Activated naive CD4-positive, alpha-beta T cell treated with Interleukin-2 at 50 U/mL for 16 hours (primary cell): Measurements from ENCODE around the gene MPV17L.
"Not testable (repeated sequence)": the region's sequence is repeated elsewhere in the genome, so short reads cannot be mapped to it uniquely, and the experiment has no call there.

ENCODE experiments used
- DNase-seq: peaks from one replicate; pipeline ENCODE4 v3.0.0-alpha.2; 2020

The MPV17L gene

DNA sequence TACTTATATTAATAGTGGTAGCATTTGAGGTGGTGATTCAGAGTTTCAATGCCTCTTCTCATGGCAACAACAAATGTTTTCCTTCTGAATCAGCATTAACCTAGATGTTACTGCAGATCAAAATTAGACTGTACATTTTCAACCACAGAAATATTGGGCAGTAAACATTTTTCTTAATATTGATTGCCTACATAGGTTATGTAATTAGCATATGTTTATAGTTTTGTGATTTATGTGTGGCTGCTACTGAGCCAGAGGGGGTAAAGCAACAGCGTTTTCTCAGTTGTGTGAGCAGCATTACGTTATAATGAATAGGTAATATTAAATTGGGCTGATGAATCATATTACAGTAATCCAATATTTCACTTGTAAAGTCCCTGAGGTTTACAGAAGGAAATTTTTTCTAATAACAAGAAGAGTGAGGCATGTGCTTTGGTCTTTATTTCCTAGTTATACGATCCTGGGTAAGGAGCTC lies 20.0 kb downstream of the MPV17L start:
- no peak for DNase-seq

DNA sequence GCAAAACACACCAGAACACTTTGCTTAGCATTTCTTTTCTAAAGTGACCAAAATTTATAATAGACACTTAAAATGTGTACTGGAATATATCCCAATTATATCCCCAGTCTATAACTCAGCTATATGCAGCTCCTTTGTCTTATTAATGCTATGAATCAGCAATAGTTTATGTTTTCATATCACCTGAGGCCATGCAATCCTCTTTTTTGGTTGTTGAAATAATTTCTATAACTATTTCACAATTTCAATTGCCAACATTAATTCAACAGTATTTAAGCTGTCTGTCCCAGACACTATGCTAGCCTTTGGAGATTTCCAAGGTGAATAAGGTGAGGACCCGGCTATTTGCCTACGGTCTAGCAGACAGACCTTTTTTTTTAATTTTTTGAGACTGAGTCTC lies 21.6 kb downstream of the MPV17L start:
- no peak for DNase-seq

DNA sequence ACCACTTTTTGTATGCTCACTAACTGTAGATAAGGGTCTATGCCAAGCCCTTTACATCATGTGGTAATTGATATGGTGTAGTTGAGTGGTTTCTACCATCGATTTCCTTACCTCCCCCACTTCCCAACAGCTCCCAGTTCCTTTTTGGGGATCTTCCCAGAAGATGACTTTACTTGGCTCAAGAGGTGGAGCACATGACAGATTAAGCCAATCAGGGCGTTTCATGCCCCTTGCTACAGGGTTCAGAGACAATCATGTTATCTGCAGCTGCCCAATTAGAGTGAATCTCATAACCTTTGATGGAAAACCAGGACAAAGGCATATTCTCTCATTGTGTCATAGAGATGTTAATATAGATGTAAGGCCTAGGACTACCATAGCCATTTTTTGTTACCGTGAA lies 22.7 kb downstream of the MPV17L start:
- no peak for DNase-seq

DNA sequence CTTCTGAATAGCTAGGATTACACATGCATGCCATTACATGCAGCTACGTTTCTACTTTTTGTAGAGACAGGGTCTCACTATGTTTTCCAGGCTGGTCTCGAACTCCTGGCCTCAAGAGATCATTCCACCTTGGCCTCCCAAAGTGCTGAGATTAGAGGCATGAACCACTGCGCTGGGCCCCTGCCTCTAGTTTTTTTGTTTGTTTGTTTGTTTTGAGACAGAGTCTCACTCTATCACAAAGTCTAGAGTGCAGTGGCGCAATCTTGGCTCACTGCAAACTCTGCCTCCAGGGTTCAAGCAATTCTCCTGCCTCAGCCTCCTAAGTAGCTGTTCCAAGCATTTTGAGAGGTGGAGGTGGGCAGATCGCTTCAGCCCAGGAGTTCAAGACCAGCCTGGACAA lies 26.1 kb downstream of the MPV17L start:
- DNase-seq: not testable (repeated sequence)

DNA sequence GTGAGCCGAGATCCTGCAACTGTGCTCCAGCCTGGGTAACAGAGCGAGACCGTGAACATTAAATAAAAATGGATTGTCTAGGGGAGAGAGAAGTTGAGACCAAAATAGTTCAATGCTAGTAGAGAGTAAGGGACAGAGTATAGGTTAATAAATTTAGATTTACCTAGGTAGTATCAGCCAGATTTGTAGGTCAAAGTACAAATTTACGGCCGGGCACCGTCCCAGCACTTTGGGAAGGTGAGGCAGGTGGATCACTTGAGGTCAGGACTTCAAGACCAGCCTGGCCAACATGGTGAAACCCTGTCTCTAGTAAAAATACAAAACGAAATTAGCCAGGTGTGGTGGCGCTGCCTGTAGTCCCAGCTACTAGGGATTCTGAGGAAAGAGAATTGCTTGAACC lies 26.7 kb downstream of the MPV17L start:
- DNase-seq: no peak

DNA sequence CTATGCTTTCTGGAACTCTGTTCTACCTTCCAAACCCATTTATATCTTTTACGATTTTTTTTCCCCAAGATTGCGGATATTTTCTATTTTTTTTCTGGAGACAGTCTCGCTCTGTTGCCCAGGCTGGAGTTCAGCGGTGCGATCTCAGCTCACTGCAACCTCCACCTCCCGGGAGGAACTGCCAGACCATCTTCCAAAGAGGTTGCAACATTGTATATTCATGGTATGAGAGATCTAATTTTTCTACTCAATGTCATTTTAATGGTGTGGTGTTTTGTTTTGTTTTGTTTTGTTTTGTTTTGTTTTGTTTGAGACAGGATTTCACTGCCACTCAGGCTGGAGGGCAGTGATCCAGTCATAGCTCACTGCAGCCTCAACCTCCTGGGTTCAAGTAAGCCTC lies 30.3 kb downstream of the MPV17L start:
- no peak for DNase-seq

DNA sequence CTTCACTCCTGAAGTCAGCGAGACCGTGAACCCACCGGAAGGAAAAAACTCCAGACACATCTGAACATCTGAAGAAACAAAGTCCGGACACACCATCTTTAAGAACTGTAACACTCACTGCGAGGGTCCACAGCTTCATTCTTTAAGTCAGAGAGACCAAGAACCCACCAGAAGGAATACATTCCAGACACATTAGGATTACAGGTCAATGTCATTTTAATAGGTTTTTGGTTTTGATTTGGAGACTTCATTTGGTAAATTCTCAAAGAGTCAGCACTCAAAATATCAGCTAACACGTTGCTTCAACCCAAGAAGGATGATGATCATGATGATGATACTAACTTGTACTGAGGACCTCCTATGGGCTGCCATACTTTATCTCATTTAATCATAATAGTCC lies 31.2 kb downstream of the MPV17L start:
- no peak for DNase-seq

DNA sequence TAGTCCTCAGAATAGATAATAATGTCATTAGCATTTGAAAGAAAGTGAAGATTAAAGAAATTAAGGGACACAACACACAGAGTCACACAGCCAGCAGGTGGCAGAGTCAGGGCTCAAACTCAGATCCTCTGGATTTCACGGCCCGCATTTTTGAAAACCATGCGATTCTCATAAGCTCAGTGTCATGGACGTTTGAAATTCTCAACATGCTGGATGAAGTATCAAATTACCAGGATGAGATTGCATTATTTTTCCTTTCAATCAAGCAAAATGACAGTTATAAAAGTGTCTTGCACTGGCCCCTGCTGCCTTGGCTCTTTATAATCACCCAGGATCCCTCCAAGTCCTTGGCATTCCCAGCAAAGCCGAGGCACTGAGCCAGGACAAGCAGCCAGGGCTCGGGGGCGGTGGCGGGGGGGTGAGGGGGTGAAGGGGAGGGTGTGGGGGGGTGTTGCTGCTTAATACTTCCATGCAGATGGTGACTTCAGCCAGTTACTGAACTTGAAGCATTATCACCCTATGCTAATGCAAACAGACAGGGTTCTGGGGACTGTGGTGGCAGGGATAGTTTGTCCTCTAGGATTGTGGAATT lies 32.2 kb downstream of the MPV17L start:
- DNase-seq: peak; percentile 59

DNA sequence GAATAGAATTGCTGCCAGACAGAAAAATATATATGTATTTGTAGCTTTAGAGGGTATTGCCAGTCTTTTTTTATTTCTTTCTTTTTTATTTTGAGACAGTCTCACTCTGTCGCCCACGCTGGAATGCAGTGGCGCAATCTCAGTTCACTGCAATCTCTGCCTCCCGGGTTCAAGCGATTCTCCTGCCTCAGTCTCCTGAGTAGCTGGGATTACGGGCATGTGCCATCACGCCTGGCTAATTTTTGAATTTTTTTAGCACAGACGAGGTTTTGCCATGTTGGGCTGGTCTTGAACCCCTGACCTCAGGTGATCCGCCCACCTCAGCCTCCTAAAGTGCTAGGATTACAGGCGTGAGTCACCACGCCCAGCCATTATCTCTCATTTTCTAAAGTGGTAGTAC lies 35.3 kb downstream of the MPV17L start:
- not testable (repeated sequence) for DNase-seq

DNA sequence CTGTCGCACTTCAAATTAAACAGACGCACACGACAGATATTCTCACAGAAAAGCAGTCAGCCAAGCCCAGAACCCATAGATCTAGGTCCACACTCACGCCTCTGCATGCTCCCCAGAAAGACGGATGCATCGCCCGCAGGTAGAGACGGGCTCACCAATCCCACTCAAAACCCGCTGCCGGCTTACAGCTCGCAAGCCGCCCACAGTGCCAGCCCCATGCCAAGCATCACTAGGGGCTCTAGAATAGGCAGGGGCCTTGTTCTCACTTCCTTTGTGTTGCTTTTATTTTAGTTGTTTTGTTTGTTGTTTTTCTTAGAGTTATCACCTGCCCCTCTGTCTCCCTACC lies 38.5 kb downstream of the MPV17L start:
- no peak for DNase-seq

DNA sequence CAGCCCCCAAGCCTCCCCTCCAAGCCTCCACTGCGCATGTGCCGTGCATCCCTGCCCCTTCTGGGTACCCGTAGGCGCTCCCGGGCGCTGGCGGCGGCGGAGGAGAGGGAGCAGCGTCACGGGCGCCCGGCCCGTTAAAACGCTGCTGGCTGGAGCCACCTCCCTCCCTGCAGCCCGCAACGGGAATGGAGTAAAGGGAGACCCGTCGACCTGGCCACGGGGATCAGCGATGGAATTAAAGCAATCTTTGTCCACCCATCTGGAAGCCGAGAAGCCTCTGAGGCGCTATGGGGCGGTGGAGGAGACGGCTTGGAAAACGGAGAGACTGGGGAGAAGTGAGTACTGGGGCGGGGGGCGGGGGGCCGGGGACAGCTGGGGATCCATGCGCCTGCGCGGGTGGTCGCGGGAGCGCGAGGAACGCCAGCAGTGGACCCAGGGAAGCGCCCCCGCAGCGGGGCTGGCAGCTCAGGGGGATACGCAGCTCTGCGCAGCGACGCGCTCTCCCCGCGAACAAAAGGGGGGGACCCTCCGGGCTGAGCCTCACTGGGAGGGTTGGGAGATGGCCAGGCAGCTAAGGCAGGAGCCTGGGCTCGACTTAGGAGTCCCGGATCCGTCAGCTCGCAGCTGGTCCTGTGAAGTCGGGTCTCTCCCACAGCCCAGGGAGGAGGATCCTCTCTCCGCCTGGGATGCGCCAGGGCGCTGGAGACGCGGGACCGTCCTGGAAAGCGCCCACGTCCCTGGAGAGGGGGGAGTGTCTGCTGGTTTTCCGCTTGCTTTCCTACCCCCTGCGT lies 39.1 kb downstream of the MPV17L start, which contains the start of gene BMERB1:
Gene BMERB1 (plus strand): TSS at position 164 of the 791 bp plus-strand sequence. CDS start 66 bp downstream, at position 230.
- peak; percentile 57 for DNase-seq

DNA sequence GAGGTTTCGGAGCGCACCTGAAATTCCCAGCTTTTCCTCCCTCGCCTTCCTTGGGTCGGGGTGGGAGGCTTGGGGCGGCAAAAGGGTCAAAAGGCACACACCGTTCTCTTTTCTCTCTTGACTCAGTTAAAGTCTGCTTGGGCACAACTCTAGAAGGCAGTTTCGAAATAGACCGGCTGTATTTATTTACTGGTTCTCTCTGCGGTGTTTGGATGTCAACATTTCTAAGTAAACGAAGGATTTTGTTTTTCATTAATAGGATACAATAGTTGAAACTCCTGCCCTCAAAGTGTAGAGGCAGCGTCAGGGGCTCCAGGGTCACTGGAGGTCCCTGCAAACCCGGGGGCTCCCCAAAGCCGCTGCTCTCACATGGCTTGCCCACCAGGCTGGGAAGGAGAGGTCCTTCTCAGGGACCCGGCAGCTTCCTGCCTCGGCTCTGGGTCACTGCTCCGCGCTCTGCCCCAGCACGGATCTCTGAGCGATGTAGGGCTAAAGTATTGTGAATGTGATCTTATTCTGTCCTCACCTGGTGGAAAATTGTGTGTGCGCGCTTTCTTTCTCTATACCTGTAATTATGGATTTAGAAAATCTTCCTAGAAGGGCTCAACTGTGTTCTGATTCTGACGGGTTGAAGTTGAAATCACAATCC lies 39.8 kb downstream of the MPV17L start:
- no peak for DNase-seq

DNA sequence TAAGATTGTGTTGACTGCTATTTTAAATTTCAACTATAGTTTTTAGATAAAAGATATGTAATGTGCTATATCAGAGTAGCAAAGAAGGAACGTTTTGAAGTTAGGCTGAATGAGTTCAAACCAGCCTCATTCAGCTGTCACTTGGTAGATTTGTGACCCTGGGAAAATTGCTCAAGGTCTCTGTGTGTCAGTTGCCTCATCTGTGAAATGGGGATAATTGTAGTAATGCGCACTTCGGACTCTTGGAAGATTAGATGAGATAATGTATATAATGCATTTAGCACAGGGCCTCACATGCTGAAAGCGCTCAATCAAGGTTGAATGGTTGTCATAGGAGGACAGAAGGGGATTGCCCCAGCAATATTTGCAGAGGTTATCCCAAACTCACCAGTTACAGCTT lies 43.5 kb downstream of the MPV17L start:
- DNase-seq: no peak

DNA sequence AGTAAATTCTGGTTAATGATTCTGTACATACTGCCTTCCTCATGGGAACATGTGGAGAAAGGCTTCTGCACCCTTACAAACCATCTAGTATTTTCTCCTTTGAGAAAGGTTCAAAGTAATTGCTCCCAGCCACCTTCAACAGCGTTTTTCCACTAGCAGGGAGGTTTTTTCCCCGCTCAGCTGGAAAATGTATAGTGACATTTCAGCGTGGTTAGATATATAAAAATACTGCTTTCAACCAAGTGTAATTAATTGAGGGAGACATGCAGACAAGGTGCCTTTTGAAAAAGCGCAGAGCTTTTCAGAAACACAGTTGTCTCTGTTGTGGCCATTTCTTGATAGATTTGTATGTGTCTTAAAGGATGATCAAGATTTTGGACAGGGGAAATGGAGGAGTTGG lies 44.0 kb downstream of the MPV17L start:
- DNase-seq: no peak

DNA sequence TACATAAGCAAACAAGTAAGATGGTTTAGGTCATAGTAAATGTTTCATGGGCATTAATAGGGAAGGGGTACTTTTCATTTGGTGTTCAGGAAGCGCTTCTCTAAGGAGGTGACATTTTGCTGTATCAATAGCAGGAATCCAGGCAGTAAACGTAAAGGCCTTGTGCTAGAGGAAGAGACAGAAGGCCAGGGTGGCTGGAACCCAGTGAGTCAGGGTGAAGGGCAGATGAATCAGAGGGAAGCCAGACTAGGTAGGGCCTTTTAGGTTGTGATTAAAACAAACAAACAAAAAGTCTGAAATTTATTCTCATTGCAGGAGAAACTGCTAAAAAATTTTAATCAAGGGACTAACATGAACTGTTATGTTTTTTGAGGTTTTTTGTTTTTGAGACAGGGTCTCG lies 45.3 kb downstream of the MPV17L start:
- no peak for DNase-seq

DNA sequence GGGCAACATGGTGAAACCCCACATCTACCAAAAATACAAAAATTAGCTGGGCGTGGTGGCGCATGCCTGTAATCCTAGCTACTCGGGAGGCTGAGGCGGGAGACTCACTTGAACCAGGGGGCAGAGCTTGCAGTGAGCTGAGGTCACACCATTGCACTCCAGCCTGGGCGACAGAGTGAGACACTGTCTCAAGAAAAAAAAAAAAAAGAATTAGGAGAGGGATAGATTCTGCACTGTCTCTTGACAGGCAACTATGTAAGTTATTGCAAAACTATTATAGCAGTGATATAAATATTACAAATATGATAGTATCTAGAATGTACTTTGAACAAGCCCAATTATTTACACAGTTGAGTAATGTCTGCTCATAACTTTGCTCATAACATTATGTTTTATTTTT lies 46.6 kb downstream of the MPV17L start:
- not testable (repeated sequence) for DNase-seq

DNA sequence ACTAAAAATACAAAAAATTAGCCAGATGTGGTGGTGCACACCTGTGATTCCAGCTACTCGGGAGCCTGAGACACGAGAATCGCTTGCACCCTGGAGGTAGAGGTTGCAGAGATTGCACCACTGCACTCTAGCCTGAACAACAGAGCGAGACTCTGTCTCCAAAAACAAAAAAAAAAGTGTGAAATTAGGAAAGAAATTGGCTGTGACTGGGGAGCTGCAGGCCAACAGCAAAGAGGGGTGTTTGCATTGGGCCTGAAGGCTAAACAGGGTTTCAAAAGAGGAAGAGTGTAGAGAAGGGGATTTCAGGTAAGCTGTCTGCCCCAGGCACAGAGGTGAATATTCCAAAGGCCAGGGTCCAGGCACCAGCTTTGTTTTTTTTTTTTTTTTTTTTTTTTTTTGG lies 48.2 kb downstream of the MPV17L start:
- no peak for DNase-seq

DNA sequence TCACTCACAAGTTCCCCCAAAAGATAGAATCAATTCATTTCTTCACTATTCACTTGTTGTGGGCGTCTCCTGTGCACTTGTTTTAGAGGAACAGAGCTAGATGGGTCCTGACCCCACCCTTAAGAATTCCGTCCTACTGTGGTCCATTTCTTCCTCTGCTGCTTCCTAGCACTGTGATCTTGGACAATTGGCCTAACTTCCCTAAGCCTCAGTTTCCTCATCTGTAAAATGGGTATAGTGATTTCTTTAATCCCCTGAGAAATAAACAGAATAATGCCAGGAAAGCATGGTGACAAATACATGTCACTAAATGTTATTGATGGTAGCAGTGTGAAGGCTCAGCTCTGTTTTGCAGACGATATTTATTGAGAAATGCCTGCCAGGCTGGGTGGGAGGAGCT lies 48.7 kb downstream of the MPV17L start:
- no peak for DNase-seq

DNA sequence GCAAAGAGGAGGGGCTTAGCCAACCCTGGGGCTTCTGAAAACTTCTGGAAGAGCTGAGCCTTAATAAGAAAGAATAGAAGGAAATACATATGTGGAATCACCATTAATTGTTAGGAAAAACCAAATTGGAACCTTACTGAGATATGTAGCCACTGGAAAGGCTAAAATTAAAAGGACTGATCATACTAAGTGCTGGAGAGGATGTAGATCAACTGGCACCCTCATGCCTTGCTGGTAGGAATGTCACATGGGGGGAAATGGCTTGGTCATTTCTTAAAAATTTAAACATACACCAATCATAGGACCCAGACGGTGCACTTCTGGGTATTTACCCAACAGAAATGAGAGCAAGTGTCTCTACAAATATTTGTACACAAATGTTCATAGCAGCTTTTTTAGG lies 49.9 kb downstream of the MPV17L start:
- no peak for DNase-seq

DNA sequence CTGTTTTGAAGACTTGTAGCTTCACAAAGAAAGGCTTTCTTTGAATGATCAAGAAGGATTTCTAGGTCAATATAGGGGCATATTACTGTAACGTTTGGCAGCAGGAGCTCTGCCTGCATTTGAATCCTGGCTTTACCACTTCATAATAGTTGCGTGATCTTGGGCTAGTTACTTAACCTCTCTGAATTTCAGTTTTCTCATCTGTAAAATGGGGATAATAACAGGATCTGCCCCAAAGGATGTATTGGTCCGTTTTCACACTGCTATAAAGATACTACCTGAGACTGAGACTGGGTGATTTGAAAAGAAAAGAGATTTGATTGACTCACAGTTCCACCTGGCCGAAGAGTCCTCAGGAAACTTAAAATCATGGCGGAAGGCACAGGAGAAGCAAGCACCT lies 51.3 kb downstream of the MPV17L start:
- no peak for DNase-seq

DNA sequence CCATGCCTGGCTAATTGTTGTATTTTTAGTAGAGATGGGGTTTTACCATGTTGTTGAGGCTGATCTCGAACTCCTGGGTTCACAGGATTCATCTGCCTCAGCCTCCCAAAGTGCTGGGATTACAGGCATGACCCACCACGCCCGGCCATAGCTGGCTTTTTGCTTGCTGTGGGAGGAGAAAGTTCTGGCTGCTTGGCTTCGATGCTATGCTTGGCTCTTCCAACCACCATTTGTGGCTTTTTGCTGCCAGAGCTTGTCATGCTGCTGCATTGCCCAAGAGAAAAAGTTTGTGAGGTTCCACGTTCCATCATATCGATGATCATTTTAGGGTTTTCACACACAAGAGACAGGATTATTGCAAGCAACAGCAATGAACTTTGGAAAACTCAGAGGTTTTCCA lies 55.1 kb downstream of the MPV17L start:
- no peak for DNase-seq

DNA sequence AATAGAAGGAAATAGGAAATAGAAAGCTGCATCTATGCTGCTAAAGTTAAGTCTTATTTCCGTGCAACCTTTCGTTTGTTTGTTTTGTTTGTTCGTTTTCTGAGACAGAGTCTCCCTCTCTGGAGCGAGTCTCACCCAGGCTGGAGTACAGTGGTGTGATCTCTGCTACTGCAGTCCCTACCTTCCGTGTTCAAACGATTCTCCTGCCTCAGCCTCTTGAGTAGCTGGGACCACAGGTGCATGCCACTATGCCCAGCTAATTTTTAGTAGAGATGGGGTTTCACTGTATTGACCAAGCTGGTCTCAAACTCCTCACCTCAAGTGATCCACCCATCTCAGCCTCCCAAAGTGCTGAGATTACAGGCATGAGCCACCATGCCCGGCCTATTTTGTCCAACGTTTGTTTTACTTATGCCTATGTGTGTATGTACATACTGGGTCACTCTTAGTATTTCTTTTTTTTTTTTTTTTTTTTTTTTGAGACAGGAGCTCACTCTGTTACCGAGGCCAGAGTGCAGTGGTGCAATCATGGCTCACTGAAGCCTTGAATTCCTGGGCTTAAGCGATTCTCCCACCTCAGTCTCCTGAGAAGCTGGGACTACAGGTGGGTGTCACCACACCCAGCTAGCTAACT lies 55.7 kb downstream of the MPV17L start:
- DNase-seq: no peak

DNA sequence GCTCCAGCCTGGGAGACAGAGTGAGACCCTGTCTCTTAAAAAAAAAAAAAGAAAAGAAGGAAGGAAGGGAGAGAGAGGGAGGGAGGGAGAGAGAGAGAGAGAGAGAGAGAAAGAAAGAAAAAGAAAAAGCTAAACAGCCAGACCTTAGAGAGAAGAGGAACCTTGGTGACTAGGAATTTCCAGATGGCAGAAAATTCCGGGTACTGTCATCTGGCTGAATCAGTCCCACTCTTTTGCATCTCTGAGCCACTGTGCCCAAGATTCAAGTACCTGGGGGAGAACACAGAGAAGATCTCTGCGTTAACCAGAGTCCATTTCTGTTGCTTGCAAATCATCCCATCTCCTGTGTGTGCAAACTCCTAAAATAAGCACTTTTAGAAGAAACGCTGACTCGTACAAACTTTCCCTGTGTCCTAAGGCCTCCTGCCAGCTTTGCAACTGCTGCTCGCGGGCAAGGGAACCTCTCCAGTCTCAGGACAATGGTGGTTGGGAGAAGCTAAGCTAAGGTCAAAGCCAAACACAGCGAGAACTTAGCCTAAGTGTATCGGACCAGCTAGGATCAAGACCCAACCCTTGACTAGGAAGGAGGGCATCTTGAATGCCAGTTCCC lies 56.8 kb downstream of the MPV17L start:
- no peak for DNase-seq
